Peyer's patch (tissue), 4 donors: Measurements from ENCODE around the gene CHST11.

Experiments used
- CTCF ChIP-seq, 6 experiments: fragments of 450-650 bp in 4 of 6; fragments of 200-600 bp in 2 of 6; sonication (generic) in 1 of 6; IDR thresholded peaks; one replicate each; pipeline ENCODE4 v1.5.1; 2017 to 2019; ENCODE audit warnings: antibody characterized with exemption in 6 of 6, mild to moderate bottlenecking in 3 of 6, moderate library complexity in 1 of 6
- POLR2A ChIP-seq, 2 donors: fragments of 450-650 bp; IDR thresholded peaks; one replicate each; pipeline ENCODE4 v1.5.1; 2017; ENCODE audit warnings: antibody characterized with exemption in 2 of 2, mild to moderate bottlenecking in 2 of 2, moderate library complexity in 2 of 2

DNA sequence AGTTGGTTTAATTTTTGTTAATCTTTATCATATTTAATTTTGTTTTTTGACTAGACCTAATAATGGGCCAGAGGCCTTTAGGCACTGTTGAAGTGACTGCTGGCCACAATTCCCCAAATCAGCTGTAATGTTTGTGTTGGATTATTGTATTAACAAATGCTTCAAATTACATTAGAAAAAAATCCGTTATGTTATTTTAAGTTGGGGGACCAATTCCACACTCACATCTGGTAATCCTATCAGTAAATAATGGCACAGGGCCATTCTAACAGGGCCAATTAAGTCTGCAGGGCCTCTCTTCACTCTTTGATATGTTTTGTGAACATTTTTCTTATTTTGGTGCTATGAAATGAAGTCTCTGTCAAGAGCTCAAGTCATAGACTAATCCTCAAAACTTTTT, 39.6 kb downstream of the CHST11 start:
- TF ChIP-seq CTCF (IDR thresholded peaks at IDR 0.05): no peak
- TF ChIP-seq POLR2A (IDR thresholded peaks at IDR 0.05): no peak
